Stimulated activated CD4-positive, alpha-beta T cell treated with anti-CD3 and anti-CD28 coated beads, Interleukin-1b, Interleukin-23, amount 100 ng/mL, for 48 hours (primary cell): ENCODE results near the gene ASCC1.

Experiments used
- DNase-seq: peaks from one replicate; pipeline ENCODE4 v3.0.0-alpha.2; 2020

ASCC1 gene

DNA sequence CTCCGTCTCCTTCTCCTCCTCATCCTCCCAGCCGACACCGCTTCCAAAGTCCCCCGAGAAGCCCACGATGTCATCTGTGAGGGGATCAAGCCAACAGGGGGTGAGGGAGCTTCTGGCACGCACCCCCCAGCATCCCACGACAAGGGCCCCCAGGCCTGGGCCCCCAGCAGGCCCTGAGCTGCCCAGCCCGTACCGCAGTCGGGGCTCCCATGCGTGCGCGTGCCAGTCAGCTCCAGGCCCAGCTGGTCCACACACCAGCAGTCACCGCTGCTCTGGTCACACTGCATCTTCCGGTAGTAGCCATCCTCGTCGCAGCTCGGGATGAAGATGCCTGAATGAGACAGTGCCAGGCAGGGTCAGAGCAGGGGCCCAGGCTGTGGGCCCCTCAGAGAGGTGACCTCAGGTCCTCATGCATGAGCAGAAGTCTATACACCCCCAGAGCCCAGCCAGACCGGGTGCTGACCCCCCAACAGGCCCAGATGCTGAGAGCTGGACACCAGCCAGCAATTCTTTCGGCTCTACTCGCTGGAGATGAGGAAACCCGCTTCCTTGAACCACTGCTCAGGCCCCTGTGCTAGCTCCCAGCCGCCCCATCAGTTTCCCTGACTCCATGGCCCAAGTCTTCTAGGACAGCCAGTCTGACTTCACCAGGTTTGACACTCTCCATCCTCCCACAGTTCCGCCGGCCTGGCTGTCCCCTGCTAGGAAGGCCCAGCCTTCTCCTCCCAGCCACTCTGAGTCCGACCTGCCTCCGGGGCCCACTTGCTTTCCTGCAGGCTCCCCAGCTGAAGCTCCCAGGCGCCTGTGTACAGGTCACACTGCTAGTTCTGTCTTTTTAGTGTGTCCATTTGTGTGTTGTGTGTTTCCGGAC is 153.0 kb downstream of the ASCC1 start:
- DNase-seq = no peak

GRCh38 chr10:72062382-72062781 is 153.7 kb downstream of the ASCC1 start:
- DNase-seq = no peak

- no peak for DNase-seq
Observed at GRCh38 chr10:72061930-72062329, 154.1 kb downstream of the ASCC1 start.

- DNase-seq = no peak
Observed at GRCh38 chr10:72061491-72061890, 154.6 kb downstream of the ASCC1 start.

DNA sequence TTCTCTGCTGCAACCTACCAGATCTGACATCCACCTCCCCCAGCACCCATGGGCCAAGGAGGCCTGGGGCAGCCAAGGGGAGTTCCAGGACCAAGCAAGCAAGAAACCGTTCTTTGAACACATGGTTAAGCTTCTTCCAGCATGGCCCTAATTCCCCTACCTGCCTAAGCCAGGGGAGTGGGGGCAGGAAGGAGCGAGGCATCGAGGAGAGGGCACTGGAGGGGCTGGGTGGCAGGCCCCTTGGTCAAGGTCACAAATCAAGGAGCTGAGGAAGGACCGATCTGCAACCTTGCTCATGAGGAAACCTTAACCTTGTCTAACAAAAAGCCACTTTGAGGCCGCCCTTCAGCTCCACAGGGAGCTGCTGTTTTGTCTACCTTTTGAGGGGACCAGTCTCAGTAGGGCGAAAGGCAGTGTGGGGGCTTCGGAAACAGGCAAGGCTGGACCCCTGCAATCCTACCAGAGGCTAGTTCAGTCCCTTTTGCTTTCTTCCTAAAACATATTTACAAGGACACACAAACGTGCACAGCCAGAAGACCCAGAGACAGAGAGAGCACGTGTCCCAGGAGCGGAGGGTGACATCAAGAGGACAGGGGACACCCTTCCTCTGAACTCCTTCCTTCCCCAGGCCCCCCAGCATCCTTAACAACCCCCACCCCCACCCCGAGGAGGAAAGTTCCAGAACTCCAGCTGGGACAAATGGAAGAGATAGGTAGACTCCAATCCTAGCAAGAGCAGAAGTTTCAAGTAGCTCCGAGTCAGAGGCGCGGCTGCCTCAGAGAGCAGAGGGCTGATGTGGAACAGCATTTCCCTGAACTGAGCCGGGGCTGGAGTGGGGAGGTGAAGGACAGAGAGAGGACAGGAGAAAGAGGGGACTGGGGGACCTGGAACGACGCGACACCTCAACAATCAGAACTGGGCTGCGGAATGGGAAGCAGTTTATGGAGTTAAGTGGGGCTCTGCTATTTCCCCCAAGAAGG is 155.9 kb downstream of the ASCC1 start:
- DNase-seq = no peak

GRCh38 chr10:72058989-72059842 is 156.9 kb downstream of the ASCC1 start:
- no peak for DNase-seq

GRCh38 chr10:72058347-72058898 is 157.7 kb downstream of the ASCC1 start:
- DNase-seq = no peak

DNA sequence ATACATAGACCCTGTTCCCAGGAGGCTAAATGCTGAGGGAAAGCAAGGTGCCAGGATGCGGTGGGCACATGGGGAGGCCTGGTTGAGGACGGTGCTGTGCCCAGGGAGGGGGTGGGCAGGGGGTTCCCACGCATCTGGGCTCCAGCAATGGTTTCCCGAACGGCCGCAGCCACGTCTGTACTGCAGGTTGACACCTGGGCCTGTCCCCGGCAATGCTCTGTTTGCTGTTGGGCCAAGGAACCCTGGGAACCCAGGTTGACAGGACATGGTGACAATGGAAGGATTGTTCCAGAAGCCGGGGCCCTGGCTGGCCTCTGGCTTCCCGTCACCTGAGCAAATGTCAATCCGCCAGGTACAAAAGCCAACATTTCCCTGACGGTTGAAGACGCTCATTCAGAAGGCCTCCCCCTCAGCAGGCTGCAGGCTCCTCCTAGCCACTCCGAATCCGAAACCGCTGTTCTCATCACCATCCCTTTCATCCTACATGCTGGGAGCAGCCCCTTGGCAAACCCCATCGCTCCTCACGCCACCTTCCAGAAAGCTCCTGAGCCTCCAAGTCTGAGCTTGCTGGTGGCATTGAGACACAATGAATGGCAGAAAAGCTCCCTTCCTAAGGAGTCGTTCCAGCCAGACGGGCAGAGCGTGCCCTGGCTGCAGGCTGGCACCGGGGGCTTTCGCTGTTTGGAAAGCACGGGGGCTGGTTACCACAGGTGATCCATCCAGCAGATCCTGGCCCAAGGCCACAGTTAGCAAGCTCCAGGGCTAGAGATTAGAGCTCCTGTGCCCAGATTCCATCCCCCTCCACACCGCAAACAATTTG is 158.9 kb downstream of the ASCC1 start:
- DNase-seq = no peak

DNA sequence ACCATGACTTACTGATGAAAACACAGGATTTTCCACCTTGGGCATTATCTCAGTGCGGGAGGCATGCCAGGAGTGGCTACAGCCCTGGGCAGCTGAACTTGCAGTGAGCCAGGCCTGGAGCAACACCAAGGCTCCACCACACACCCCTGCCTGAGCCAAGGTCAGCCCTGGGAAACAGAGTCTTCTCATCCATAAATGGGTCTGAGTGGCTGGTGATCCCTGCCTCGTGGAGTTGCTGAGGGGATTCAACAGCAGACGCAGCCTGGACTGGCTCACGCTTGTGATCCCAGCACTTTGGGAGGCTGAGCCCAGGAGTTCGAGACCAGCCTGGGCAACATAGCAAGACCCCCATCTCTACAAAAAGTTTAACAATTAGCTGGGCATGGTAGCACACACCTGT is 160.0 kb downstream of the ASCC1 start:
- no peak for DNase-seq

- DNase-seq = no peak
Observed at GRCh38 chr10:72053690-72054089, 162.4 kb downstream of the ASCC1 start.

GRCh38 chr10:72050873-72051272 is 165.2 kb downstream of the ASCC1 start:
- DNase-seq = no peak

DNA sequence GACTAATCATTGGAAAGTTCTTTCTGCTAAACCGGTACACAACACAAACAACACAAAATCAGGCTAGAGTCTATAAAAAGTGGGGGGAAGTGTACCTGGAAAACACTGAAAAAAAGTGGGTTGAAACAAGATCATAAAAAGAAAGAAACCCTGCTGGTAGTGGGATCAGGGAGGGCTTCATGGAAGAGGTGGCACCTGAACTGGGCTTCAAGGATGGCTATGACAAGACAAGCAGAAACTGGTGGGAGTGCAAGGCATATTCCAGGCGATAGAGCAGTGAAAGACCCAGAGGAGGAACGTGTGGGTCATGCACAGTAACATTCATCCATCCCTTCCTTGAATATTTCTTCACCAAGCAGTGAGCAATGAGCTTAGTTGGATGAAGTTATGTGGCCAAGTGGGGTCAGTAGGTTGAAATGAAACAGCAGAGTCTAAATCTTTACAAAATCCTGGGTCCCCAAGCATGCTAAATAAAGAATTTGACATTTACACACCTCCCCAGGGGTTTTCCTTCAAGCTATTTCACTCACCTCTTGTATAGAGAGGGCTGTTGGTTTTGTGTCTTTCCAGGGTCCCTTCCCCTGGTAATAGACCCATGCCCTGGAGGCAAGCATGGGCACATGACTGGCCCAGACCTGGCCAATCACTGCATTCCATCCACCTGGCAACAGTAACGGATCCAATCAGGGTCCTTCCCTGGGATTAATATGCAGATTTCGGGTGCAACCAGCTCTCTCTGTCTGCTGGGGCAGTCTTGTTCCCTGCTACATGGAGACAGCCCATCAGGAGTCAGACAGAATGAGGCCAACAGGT is 165.9 kb downstream of the ASCC1 start:
- DNase-seq = no peak

DNA sequence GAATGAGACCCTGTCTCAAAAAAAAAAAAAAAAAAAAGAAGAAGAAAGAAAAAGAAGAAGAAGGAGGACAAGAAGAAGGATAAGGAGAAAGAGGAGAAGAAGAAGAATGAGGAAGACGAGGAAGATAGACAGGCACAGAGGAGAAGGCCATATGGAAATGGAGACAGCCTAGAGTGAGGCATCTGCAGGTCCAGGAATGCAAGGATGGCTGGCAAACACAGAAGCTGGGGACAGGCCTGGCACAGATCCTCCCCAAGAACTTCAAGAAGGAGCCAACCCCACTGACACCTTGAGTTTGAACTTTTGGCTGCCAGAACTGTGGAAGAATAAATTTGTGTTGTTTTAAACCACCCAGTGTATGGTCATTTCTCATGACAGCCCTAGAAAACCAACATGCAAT is 166.6 kb downstream of the ASCC1 start:
- DNase-seq = no peak

- DNase-seq = peak; percentile 87
Observed at GRCh38 chr10:72048450-72049124, 167.5 kb downstream of the ASCC1 start.
